ENCODE results near the gene TMEM204.

The TMEM204 gene
- total RNA-seq = 5.4 to 68.1 (median 13.9) reads per million in 9 experiments

DNA sequence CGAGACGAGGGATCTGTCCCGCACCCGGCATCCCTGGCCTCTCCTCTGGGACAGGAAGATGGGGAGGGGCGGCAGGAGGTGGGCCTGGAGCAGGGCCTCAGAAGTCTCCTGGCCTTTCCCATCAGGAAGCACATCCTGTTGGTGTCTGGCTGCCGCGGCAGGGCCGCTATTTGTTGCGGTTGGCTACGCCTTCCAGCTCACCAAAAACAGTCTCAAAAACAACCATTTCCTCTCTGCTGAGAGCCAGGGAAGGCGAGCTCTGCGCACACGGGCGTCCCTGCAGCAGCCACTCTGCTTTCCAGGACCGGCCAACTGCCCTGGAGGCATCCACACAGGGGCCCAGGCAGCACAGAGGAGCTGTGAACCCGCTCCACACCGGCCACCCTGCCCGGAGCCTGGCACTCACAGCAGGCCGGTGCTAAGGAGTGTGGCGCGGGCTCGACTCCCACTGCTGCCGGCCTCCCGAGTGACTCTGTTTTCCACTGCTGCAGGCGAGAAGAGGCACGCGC, at the start of gene TMEM204:
Gene TMEM204, plus strand, starts transcription at position 224 of the 509 bp plus-strand sequence. CDS start 610 bp downstream, outside the sequence.
- Mint-ChIP-seq H3K9me3 (no peaks in the 10 kb centered on the region), H3K27me3 (no peaks in the 10 kb centered on the region), H3K4me1 (ENCODE audit: low read depth in 2 of 2) (peaks cover 27 to 43% of the 10 kb centered on the region in 2 donors), H3K27ac (peak within 1 kb of the TSS; percentile 93 to 94), H3K4me3 (peak within 1 kb of the TSS; percentile 98), H3K36me3 (ENCODE audit: insufficient read depth) (peaks cover 36% of the 10 kb centered on the region)
- ATAC-seq (replicated peaks) (peak; percentile 52), DNase-seq (peak in 1 of 3 experiments; percentile 10)

DNA sequence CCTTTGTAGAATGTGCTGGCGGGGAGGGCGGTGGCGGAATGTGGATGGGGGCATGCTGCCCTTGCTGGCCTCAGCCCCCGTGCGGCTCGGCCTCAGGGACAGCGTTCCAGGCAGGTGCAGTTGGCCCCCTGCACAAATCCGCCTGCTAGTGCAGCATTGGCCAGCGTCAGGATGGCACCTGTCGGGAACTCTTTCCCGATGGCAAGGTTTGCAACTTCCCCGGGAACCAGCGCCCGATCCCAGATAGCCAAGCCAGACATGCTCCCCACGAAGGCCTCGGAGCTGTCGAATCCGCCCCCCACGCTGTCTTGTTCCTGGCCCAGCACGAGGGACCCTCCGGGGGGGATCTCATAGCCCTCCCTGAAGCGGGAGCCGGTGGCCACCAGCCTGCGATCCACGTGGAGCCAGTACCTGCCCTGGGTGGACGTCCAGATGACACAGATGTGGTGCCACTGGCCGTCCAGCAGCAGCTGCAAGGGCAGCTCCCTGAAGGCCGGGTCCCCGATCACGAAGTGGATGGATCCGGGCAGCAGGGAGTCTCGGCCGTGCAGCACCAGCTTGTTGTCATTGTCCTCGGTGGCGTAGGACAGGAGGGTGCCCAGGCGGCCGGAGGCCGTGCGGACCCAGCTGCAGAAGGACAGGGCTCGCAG, 47.5 kb upstream of the TMEM204 start:
- Mint-ChIP-seq H3K4me3 (no peak overlapping the region), H3K36me3 (ENCODE audit: insufficient read depth) (no peaks in the 10 kb centered on the region), H3K9me3 (no peaks in the 10 kb centered on the region), H3K4me1 (ENCODE audit: low read depth in 2 of 2) (peaks cover 0 to 3% of the 10 kb centered on the region in 2 donors), H3K27me3 (peaks cover 5 to 12% of the 10 kb centered on the region in 2 donors), H3K27ac (no peak overlapping the region)
- ATAC-seq (replicated peaks) = no peak
- DNase-seq = no peak

DNA sequence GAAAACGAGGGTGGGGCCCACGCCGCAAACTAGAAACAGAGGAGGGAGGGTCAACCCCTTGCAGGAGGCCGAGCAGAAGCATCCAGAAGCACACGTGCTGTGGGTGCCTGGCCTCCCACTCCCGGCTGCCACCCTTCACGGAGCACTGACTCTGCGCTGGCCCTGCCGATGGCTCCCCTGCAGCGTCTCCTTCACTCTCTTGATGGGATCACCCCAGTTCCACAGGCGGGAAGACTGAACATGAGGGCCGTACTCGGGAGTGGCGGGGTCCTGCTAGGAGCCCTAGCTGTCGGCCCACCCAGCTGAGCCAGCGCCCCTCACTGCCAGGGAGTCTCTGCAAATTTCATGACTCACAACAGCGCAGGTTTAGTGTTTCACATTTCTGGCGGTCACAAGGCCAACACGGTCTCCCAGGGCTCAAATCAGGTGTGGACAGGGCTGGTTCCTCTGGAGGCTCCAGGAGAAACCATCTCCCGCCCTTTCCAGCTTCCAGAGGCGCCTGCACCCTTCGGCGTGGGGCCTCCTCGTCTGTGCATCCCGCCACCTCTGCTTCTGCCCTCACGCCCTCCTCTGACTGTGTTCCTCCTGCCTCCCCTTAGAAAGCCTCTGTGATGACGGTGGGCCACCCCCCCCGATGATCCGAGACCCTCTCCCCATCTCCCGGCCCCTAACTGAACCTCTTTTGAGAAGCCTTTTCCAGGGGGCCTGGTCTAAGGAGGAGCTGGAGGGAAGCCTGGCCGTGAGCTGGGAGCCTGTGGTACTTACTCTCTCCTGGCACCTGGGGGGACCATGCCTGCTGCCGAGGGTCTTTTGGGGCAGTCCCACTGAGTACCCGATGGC, 46.7 kb upstream of the TMEM204 start:
- H3K27me3 Mint-ChIP-seq = peaks cover 0 to 4% of the 10 kb centered on the region in 2 donors

DNA sequence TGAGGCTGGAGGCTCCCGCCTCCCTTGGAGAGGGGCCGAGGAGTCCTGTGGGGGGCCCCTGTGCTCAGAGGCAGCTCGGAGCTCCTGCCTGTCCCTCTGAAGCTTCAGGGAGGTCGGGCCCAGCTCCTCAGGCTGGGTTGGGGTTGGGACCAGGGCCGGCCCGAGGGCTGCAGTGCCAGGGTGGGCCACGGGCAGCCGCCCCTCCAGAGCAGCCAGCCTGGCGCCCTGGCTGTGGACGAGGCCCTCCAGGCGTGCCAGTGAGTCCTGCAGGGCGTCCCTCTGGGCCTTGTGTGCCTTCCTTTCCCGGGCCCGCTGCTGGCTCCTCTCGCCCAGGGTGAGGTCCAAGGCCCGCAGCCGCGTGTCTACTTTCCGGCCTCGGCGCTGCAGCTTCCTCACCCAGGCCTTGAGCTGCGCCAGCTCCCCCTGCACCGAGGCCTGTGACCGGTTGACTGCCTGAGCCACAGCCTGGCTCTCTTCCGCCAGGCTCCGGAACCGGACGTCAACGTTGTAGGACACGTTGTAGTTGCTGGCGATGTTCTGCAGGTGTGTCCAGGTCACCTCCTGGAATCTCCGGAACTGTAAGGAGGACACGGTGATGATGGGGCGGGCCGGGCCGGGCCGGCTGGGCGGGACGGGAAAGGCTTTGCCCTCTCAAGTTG, 45.9 kb upstream of the TMEM204 start:
- peaks cover 2 to 3% of the 10 kb centered on the region in 2 donors for H3K4me1 Mint-ChIP-seq (ENCODE audit: low read depth in 2 of 2)
- DNase-seq (no peak), ATAC-seq (replicated peaks) (no peak)
- peak overlapping the region in 1 of 2 donors; percentile 35 for H3K27ac Mint-ChIP-seq
- H3K4me3 Mint-ChIP-seq = no peak overlapping the region
- no peaks in the 10 kb centered on the region for H3K9me3 Mint-ChIP-seq
- H3K27me3 Mint-ChIP-seq = no peaks in the 10 kb centered on the region
- H3K36me3 Mint-ChIP-seq (ENCODE audit: insufficient read depth) = no peaks in the 10 kb centered on the region

More for the DNA sequence above, 46.7 kb upstream of the TMEM204 start:
- Mint-ChIP-seq H3K36me3 (ENCODE audit: insufficient read depth) (no peaks in the 10 kb centered on the region), H3K27ac (peak overlapping the region in 1 of 2 donors; percentile 35), H3K4me1 (ENCODE audit: low read depth in 2 of 2) (peaks cover 0 to 1% of the 10 kb centered on the region in 2 donors), H3K4me3 (no peak overlapping the region), H3K9me3 (no peaks in the 10 kb centered on the region)
- ATAC-seq (replicated peaks) (no peak), DNase-seq (no peak)

DNA sequence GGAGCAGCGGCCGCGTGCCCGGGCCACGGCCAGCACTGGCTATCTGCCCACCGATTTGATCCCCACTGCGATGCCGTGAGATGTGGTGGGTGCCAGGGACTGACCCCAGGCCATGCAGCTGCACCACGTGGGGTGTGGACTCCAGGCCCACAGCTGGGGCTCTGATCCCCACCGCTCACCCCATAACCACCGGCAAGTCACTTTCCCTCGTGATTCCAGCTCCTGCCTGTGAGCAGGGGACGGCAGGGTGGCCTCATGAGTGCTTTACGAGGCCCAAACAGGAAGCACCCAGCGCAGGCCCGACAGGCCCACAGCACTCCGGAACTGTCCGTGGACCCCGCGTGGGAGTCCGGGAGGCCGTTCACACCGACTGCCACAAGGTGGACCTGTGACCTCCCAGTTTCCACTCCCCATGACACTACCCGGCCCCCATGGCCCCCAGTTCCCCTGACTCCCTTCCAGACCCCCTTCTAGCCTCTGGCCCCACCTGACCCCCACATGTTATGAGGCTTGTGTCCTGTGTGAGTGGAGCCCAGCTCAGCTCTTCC, 45.3 kb upstream of the TMEM204 start:
- Mint-ChIP-seq H3K9me3 (no peaks in the 10 kb centered on the region), H3K4me3 (no peak overlapping the region), H3K27ac (no peak overlapping the region), H3K27me3 (no peaks in the 10 kb centered on the region), H3K4me1 (ENCODE audit: low read depth in 2 of 2) (peaks cover 6 to 9% of the 10 kb centered on the region in 2 donors), H3K36me3 (ENCODE audit: insufficient read depth) (no peaks in the 10 kb centered on the region)
- DNase-seq (no peak), ATAC-seq (replicated peaks) (no peak)

DNA sequence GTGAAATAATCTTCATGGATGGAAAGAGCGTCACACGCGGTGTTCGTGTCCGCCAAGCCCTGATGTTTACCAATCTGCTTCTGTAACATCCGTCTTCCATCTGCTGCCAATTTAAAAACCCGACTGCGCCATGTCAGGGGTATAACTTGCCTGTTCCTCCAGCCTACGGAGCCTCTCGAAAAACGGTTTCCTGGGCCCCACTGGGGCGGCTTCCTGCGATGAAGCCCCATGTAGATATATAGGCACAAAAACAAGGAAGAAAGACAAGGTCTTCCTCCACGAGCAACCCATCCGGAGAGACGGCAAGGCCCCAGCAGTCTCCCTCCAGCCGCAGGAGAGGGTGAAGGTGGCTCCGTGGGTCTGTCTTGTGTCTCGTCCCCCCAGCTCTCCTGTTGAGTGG, 44.8 kb upstream of the TMEM204 start, which contains the start of gene PTX4:
Gene PTX4, minus strand, starts transcription at position 326 of the 400 bp plus-strand sequence. Its CDS starts 35 bp downstream, at position 291.
- ATAC-seq (replicated peaks) = no peak
- H3K27me3 Mint-ChIP-seq = no peaks in the 10 kb centered on the region

DNA sequence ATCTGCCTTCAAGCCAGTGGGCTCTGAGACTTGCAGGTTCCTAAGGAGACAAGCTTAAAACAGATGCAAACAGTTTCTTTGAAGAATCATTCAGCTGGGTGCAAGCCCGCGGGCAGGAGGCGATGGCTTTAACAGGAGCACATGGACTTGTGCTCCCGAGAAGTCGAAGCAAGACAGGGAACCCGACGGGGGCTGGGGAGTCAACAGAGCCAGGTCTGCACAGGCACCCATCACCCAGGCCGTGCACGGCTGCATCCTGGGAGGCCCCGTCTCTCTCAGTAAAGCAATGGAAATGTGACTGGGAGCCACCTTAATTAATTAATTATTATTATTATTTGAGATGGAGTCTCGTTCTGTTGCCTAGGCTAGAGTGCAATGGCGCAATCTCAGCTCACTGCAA, 44.4 kb upstream of the TMEM204 start:
- ATAC-seq (replicated peaks) = no peak
- DNase-seq = no peak
- Mint-ChIP-seq H3K9me3 (no peaks in the 10 kb centered on the region), H3K27me3 (no peaks in the 10 kb centered on the region), H3K4me1 (ENCODE audit: low read depth in 2 of 2) (peaks cover 8 to 9% of the 10 kb centered on the region in 2 donors), H3K27ac (no peak overlapping the region), H3K36me3 (ENCODE audit: insufficient read depth) (no peaks in the 10 kb centered on the region), H3K4me3 (no peak overlapping the region)

More for the DNA sequence above, 44.8 kb upstream of the TMEM204 start, which contains the start of gene PTX4:
- Mint-ChIP-seq H3K36me3 (ENCODE audit: insufficient read depth) (no peaks in the 10 kb centered on the region), H3K4me3 (no peak within 1 kb of the TSS), H3K4me1 (ENCODE audit: low read depth in 2 of 2) (peaks cover 6 to 9% of the 10 kb centered on the region in 2 donors), H3K27ac (no peak within 1 kb of the TSS), H3K9me3 (no peaks in the 10 kb centered on the region)
- DNase-seq = no peak

DNA sequence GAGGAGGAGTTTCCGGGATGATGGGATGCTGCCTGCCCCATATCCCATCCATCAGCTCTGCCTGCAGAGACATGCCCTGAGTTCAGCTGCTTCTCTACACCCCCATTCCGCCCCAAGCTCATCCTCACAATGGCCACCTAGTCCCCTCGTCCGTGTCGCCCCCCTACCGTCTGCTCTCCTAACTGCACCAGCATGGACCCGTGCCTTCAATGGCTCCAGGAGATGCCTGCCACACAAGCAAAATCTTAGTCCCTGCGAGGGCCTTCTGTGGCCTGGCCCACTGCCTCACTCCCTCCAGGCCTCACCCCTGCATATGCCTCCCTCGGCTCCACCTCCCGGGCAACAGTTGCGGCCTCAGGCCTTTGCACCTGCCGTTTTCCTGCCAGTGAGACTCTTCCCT, 42.1 kb upstream of the TMEM204 start:
- ATAC-seq (replicated peaks) = no peak
- H3K4me3 Mint-ChIP-seq = peak overlapping the region in 1 of 2 donors; percentile 42

DNA sequence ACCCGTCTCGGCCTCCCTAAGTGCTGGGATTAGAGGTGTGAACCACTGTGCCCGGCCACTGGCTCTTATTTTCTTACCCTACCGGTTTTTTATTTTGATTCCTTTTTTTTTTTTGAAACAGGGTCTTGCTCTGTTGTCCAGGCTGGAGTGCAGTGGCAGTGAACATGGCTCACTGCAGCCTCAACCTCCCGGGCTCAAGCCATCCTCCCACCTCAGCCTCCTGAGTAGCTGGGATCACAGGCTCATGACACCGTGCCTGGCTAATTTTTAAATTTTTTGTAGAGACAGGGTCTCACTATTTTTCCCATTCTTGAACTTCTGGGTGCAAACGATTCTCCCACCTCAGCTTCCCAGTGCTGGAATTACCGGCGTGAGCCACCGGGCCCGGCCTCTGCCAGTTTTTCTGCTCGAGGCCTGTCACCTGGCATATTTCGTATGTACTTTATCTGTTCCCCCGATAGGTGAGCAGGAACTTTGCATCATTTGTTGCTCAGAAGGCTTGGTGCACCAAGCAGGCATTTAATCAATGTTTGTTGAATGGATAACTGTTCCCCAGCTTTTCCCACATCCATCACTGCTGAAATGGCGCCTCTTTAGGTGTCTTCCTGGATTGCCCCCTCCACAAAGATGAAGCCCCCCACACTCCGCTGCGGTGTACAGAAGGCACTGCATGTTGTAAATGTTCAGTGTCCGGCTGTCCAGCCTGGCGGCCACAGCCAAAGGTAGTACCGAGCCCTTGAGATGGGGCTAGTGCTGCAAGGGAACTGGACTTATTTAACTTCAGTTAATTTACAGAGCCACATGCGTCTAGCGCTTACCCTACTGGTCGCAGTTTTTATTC, 41.2 kb upstream of the TMEM204 start:
- H3K9me3 Mint-ChIP-seq = no peaks in the 10 kb centered on the region
- H3K4me3 Mint-ChIP-seq = peak overlapping the region; percentile 90 to 91
- no peaks in the 10 kb centered on the region for H3K27me3 Mint-ChIP-seq
- ATAC-seq (replicated peaks) (no peak), DNase-seq (no peak)
- peaks cover 9 to 10% of the 10 kb centered on the region in 2 donors for H3K4me1 Mint-ChIP-seq (ENCODE audit: low read depth in 2 of 2)
- H3K36me3 Mint-ChIP-seq (ENCODE audit: insufficient read depth) = peaks cover 3% of the 10 kb centered on the region
- peak overlapping the region; percentile 94 to 96 for H3K27ac Mint-ChIP-seq

More for the DNA sequence above, 42.1 kb upstream of the TMEM204 start:
- Mint-ChIP-seq H3K4me1 (ENCODE audit: low read depth in 2 of 2) (peaks cover 9 to 10% of the 10 kb centered on the region in 2 donors), H3K27me3 (no peaks in the 10 kb centered on the region), H3K36me3 (ENCODE audit: insufficient read depth) (peaks cover 3% of the 10 kb centered on the region), H3K27ac (no peak overlapping the region), H3K9me3 (no peaks in the 10 kb centered on the region)
- no peak for DNase-seq

DNA sequence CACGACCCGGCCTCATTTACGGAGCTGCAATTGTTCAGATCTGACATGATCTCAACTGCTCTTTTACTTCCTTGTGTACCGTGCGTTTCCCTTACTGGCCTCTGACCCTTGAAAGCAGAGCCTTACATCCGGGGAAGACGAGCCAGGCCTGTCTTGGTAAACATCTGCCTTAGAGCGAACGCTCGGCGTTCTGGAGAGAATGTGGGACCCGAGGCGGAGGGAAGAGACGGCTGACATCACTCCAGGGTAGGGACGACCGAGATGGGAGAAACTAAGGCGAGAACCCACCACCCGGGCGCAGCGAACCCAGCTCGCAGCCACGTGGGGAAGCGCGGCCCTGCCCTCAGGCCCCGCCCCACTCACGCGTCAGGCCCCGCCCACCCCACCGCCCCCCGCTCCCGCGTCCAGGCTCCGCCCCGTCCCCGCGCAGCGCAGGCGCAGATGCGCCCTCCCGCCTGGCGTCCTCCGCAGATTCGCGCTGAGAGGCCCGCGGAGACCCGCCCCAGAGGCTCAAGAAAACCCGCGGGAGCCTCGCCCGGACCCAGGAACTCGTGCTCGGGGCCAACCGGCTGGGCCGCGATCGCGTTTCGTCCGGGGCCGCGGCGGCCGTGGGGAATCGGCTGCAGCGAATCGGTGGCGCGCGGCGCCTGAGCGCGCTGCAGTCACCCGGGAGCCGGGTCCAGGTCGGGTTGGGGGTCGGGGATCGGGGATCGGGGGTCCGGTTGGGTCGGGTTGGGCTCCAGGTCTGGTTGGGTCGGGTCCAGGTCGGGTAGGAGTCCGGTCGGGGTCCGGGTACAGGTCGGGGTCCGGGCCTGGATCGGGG, 40.3 kb upstream of the TMEM204 start, which contains the start of gene TELO2:
Gene TELO2, plus strand, starts transcription at position 438 of the 823 bp plus-strand sequence. CDS start 922 bp downstream, outside the sequence.
- no peaks in the 10 kb centered on the region for H3K27me3 Mint-ChIP-seq
- H3K27ac Mint-ChIP-seq = peak within 1 kb of the TSS; percentile 94 to 96
- peaks cover 9 to 10% of the 10 kb centered on the region in 2 donors for H3K4me1 Mint-ChIP-seq (ENCODE audit: low read depth in 2 of 2)
- peak; percentile 83 to 84 (median 84) for DNase-seq
- no peaks in the 10 kb centered on the region for H3K9me3 Mint-ChIP-seq
- H3K4me3 Mint-ChIP-seq = peak within 1 kb of the TSS; percentile 90 to 91
- H3K36me3 Mint-ChIP-seq (ENCODE audit: insufficient read depth) = peaks cover 7% of the 10 kb centered on the region
- ATAC-seq (replicated peaks) = peak; percentile 85

DNA sequence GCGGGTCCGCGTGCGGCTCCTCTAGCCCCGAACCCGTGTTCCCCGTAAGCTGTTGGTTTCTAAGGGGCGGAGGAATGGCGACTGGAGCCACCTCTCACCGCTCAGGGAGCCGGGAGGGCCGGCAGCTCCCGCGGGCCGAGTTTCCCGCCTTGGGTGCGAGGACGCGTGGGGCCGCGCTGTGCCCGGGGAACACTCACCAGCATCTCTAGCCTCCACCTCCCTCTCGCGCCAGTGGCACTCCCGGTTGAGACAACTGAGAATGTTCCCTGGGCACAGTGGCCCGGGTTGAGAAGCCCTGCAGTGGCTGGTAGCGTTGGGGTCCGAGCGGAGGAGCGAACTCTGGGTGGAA, 39.7 kb upstream of the TMEM204 start:
- Mint-ChIP-seq H3K4me3 (peak overlapping the region; percentile 90 to 91), H3K27me3 (no peaks in the 10 kb centered on the region), H3K4me1 (ENCODE audit: low read depth in 2 of 2) (peaks cover 9 to 10% of the 10 kb centered on the region in 2 donors), H3K27ac (peak overlapping the region; percentile 13 to 94), H3K36me3 (ENCODE audit: insufficient read depth) (peaks cover 7% of the 10 kb centered on the region), H3K9me3 (no peaks in the 10 kb centered on the region)
- peak in 1 of 3 experiments; percentile 13 for DNase-seq
- peak; percentile 4 for ATAC-seq (replicated peaks)

Measured in effector memory CD8-positive, alpha-beta T cell (primary cell).